SK-N-SH treated with all-trans-retinoic acid at 6 μM for 48 hours (cell line): ENCODE results near the gene JPH3.

Experiments used
- ARNTL ChIP-seq: fragments of 450-650 bp; formaldehyde crosslinking; IDR thresholded peaks from 2 replicates; pipeline ENCODE4 v1.5.0; 2020; ENCODE audit warnings: low read depth, mild to moderate bottlenecking, moderate library complexity, borderline replicate concordance
- BACH2 ChIP-seq: fragments of 250-450 bp; sonication (Bioruptor Pico); IDR thresholded peaks from 2 replicates; pipeline ENCODE4 v1.9.0; 2021; ENCODE audit warnings: mild to moderate bottlenecking, borderline replicate concordance
- CREB5 ChIP-seq: fragments of 250-450 bp; sonication (Bioruptor Pico); IDR thresholded peaks from 2 replicates; pipeline ENCODE4 v1.5.1; 2020; ENCODE audit warnings: low read depth, mild to moderate bottlenecking, moderate library complexity
- ESRRG ChIP-seq: fragments of 250-450 bp; sonication (Bioruptor Pico); IDR thresholded peaks from 2 replicates; pipeline ENCODE4 v1.6.1; 2021; ENCODE audit warnings: mild to moderate bottlenecking
- OSR1 ChIP-seq: fragments of 250-450 bp; sonication (Bioruptor Pico); IDR thresholded peaks from 2 replicates; pipeline ENCODE4 v1.8.0; 2022; ENCODE audit warnings: moderate library complexity, mild to moderate bottlenecking, inconsistent platforms
- PATZ1 ChIP-seq: fragments of 250-450 bp; sonication (Bioruptor Pico); IDR thresholded peaks from 2 replicates; pipeline ENCODE4 v1.8.0; 2020; ENCODE audit warnings: mild to moderate bottlenecking, moderate library complexity, borderline replicate concordance
- PPARA ChIP-seq: fragments of 250-450 bp; sonication (Bioruptor Pico); IDR thresholded peaks from 2 replicates; pipeline ENCODE4 v1.5.0; 2020; ENCODE audit warnings: mild to moderate bottlenecking, borderline replicate concordance
- RARB ChIP-seq: fragments of 250-450 bp; sonication (Bioruptor Pico); IDR thresholded peaks from 2 replicates; pipeline ENCODE4 v1.8.0; 2021; ENCODE audit warnings: mild to moderate bottlenecking, moderate library complexity
- TOX ChIP-seq: fragments of 250-450 bp; sonication (Bioruptor Pico); IDR thresholded peaks from 2 replicates; pipeline ENCODE4 v1.8.0; 2021; ENCODE audit warnings: mild to moderate bottlenecking, moderate library complexity, borderline replicate concordance
- TSHZ2 ChIP-seq: fragments of 250-450 bp; sonication (Bioruptor Pico); IDR thresholded peaks from 2 replicates; pipeline ENCODE4 v1.5.0; 2020; ENCODE audit warnings: mild to moderate bottlenecking, moderate library complexity
- ZFP3 ChIP-seq: fragments of 250-450 bp; sonication (Bioruptor Pico); IDR thresholded peaks from 2 replicates; pipeline ENCODE4 v1.5.0; 2020; ENCODE audit warnings: mild to moderate bottlenecking, moderate library complexity
- ZNF565 ChIP-seq: fragments of 450-650 bp; formaldehyde crosslinking; conservative IDR thresholded peaks from 2 replicates; pipeline ENCODE4 v1.5.0; 2020; ENCODE audit warnings: low read depth, mild to moderate bottlenecking, moderate library complexity

GRCh38 chr16:87597324-87597830, 4.9 kb upstream of the JPH3 start:
- TF ChIP-seq RARB (CRISPR knock-in tag) (no peak), ZNF565 (CRISPR knock-in tag) (no peak), ZFP3 (CRISPR knock-in tag) (no peak), ARNTL (CRISPR knock-in tag) (no peak), BACH2 (no peak), PPARA (CRISPR knock-in tag) (no peak), PATZ1 (CRISPR knock-in tag) (no peak), TSHZ2 (CRISPR knock-in tag) (no peak), OSR1 (CRISPR knock-in tag) (no peak), ESRRG (CRISPR knock-in tag) (no peak), CREB5 (CRISPR knock-in tag) (no peak), TOX (no peak)
